Measurements from ENCODE around the gene PXDN. TPM values are rescaled to one million over a fixed set of nuclear protein-coding genes. Genes with fewer than 3 reads are reported as not detected.
"Not testable (repeated sequence)": the region's sequence is repeated elsewhere in the genome, so short reads cannot be mapped to it uniquely, and the experiment has no call there.

Gene PXDN
- total and polyA plus RNA-seq, 9 donors = 95.4 to 273 (median 193) TPM

- Histone ChIP-seq H3K27me3 (ENCODE audit: control insufficient read depth, insufficient read depth, low read length) (no peaks in the 10 kb centered on the region), H3K9me3 (replicated peaks; ENCODE audit: control insufficient read depth, low read depth, low read length) (no peaks in the 10 kb centered on the region), H3K36me3 (ENCODE audit: control insufficient read depth, insufficient read depth, low read length) (no peaks in the 10 kb centered on the region), H3K4me3 (ENCODE audit: low read length) (no peak overlapping the region), H3K4me1 (ENCODE audit: control insufficient read depth, insufficient read depth, low read length) (no peaks in the 10 kb centered on the region), H3K27ac (ENCODE audit: low read length) (no peak overlapping the region)
- 82% methylated on average over 20 of the region's 23 CpGs for WGBS (ENCODE audit: insufficient coverage)
- no peak for DNase-seq
Measured at GRCh38 chr2:1767939-1768691, 23.8 kb upstream of the PXDN start.

- no peak overlapping the region for H3K4me3 ChIP-seq (ENCODE audit: low read length)
- no peak overlapping the region for H3K27ac ChIP-seq (ENCODE audit: low read length)
- no peaks in the 10 kb centered on the region for H3K36me3 ChIP-seq (ENCODE audit: control insufficient read depth, insufficient read depth, low read length)
- H3K9me3 ChIP-seq (replicated peaks; ENCODE audit: control insufficient read depth, low read depth, low read length) = no peaks in the 10 kb centered on the region
- no peaks in the 10 kb centered on the region for H3K4me1 ChIP-seq (ENCODE audit: control insufficient read depth, insufficient read depth, low read length)
- no peaks in the 10 kb centered on the region for H3K27me3 ChIP-seq (ENCODE audit: control insufficient read depth, insufficient read depth, low read length)
- 48% methylated on average over 19 of the region's 30 CpGs for WGBS (ENCODE audit: insufficient coverage)
- DNase-seq = no peak
Measured at GRCh38 chr2:1766851-1767811, 22.8 kb upstream of the PXDN start.

GRCh38 chr2:1766425-1766824, 22.1 kb upstream of the PXDN start:
- H3K9me3 ChIP-seq (replicated peaks; ENCODE audit: control insufficient read depth, low read depth, low read length) = no peaks in the 10 kb centered on the region
- no peaks in the 10 kb centered on the region for H3K27me3 ChIP-seq (ENCODE audit: control insufficient read depth, insufficient read depth, low read length)
- no peak for DNase-seq
- H3K4me1 ChIP-seq (ENCODE audit: control insufficient read depth, insufficient read depth, low read length) = no peaks in the 10 kb centered on the region
- no peak overlapping the region for H3K27ac ChIP-seq (ENCODE audit: low read length)
- 71% methylated on average over 6 of the region's 6 CpGs for WGBS (ENCODE audit: insufficient coverage)
- no peak overlapping the region for H3K4me3 ChIP-seq (ENCODE audit: low read length)
- H3K36me3 ChIP-seq (ENCODE audit: control insufficient read depth, insufficient read depth, low read length) = no peaks in the 10 kb centered on the region

- no CpG with 5 or more reads among the region's 2 CpGs for WGBS (ENCODE audit: insufficient coverage)
- not testable (repeated sequence) for H3K27me3 ChIP-seq (ENCODE audit: control insufficient read depth, insufficient read depth, low read length); H3K4me1 ChIP-seq (ENCODE audit: control insufficient read depth, insufficient read depth, low read length); H3K36me3 ChIP-seq (ENCODE audit: control insufficient read depth, insufficient read depth, low read length); H3K9me3 ChIP-seq (replicated peaks; ENCODE audit: control insufficient read depth, low read depth, low read length); DNase-seq; H3K4me3 ChIP-seq (ENCODE audit: low read length); H3K27ac ChIP-seq (ENCODE audit: low read length)
Measured at GRCh38 chr2:1765201-1765600, 20.9 kb upstream of the PXDN start.

- Histone ChIP-seq H3K9me3 (replicated peaks; ENCODE audit: control insufficient read depth, low read depth, low read length) (no peaks in the 10 kb centered on the region), H3K4me3 (ENCODE audit: low read length) (no peak overlapping the region), H3K36me3 (ENCODE audit: control insufficient read depth, insufficient read depth, low read length) (no peaks in the 10 kb centered on the region), H3K27ac (ENCODE audit: low read length) (no peak overlapping the region), H3K4me1 (ENCODE audit: control insufficient read depth, insufficient read depth, low read length) (no peaks in the 10 kb centered on the region), H3K27me3 (ENCODE audit: control insufficient read depth, insufficient read depth, low read length) (peaks cover 3% of the 10 kb centered on the region)
- no peak for DNase-seq
- 98% methylated on average over 12 of the region's 13 CpGs for WGBS (ENCODE audit: insufficient coverage)
Measured at GRCh38 chr2:1759611-1759930, 15.3 kb upstream of the PXDN start.

- H3K27ac ChIP-seq (ENCODE audit: low read length) = no peak overlapping the region
- H3K9me3 ChIP-seq (replicated peaks; ENCODE audit: control insufficient read depth, low read depth, low read length) = peaks cover 4% of the 10 kb centered on the region
- WGBS (ENCODE audit: insufficient coverage) = 93% methylated on average over 24 of the region's 26 CpGs
- no peak overlapping the region for H3K4me3 ChIP-seq (ENCODE audit: low read length)
- no peak for DNase-seq
- no peaks in the 10 kb centered on the region for H3K36me3 ChIP-seq (ENCODE audit: control insufficient read depth, insufficient read depth, low read length)
- no peaks in the 10 kb centered on the region for H3K4me1 ChIP-seq (ENCODE audit: control insufficient read depth, insufficient read depth, low read length)
- H3K27me3 ChIP-seq (ENCODE audit: control insufficient read depth, insufficient read depth, low read length) = peaks cover 3% of the 10 kb centered on the region
Measured at GRCh38 chr2:1758774-1759610, 14.7 kb upstream of the PXDN start.

GRCh38 chr2:1758171-1758570, 13.9 kb upstream of the PXDN start:
- H3K27me3 ChIP-seq (ENCODE audit: control insufficient read depth, insufficient read depth, low read length) = peaks cover 3% of the 10 kb centered on the region
- H3K27ac ChIP-seq (ENCODE audit: low read length) = no peak overlapping the region
- no peaks in the 10 kb centered on the region for H3K4me1 ChIP-seq (ENCODE audit: control insufficient read depth, insufficient read depth, low read length)
- H3K36me3 ChIP-seq (ENCODE audit: control insufficient read depth, insufficient read depth, low read length) = no peaks in the 10 kb centered on the region
- H3K4me3 ChIP-seq (ENCODE audit: low read length) = no peak overlapping the region
- DNase-seq = no peak
- 50% methylated on average over 1 of the region's 5 CpGs for WGBS (ENCODE audit: insufficient coverage)
- peaks cover 4% of the 10 kb centered on the region for H3K9me3 ChIP-seq (replicated peaks; ENCODE audit: control insufficient read depth, low read depth, low read length)

- no peak overlapping the region for H3K27ac ChIP-seq (ENCODE audit: low read length)
- H3K4me1 ChIP-seq (ENCODE audit: control insufficient read depth, insufficient read depth, low read length) = no peaks in the 10 kb centered on the region
- H3K27me3 ChIP-seq (ENCODE audit: control insufficient read depth, insufficient read depth, low read length) = peaks cover 3% of the 10 kb centered on the region
- H3K36me3 ChIP-seq (ENCODE audit: control insufficient read depth, insufficient read depth, low read length) = no peaks in the 10 kb centered on the region
- no peak for DNase-seq
- H3K9me3 ChIP-seq (replicated peaks; ENCODE audit: control insufficient read depth, low read depth, low read length) = peaks cover 4% of the 10 kb centered on the region
- WGBS (ENCODE audit: insufficient coverage) = no CpG with 5 or more reads among the region's 4 CpGs
- no peak overlapping the region for H3K4me3 ChIP-seq (ENCODE audit: low read length)
Measured at GRCh38 chr2:1757567-1757966, 13.3 kb upstream of the PXDN start.

GRCh38 chr2:1757146-1757545, 12.8 kb upstream of the PXDN start:
- not testable (repeated sequence) for H3K27me3 ChIP-seq (ENCODE audit: control insufficient read depth, insufficient read depth, low read length); H3K27ac ChIP-seq (ENCODE audit: low read length); H3K36me3 ChIP-seq (ENCODE audit: control insufficient read depth, insufficient read depth, low read length); H3K9me3 ChIP-seq (replicated peaks; ENCODE audit: control insufficient read depth, low read depth, low read length); H3K4me1 ChIP-seq (ENCODE audit: control insufficient read depth, insufficient read depth, low read length); H3K4me3 ChIP-seq (ENCODE audit: low read length); DNase-seq
- WGBS (ENCODE audit: insufficient coverage) = 90% methylated on average over 6 of the region's 12 CpGs

- WGBS (ENCODE audit: insufficient coverage) = 95% methylated on average over 9 of the region's 10 CpGs
- Histone ChIP-seq H3K4me3 (ENCODE audit: low read length) (no peak overlapping the region), H3K27me3 (ENCODE audit: control insufficient read depth, insufficient read depth, low read length) (peaks cover 7% of the 10 kb centered on the region), H3K36me3 (ENCODE audit: control insufficient read depth, insufficient read depth, low read length) (no peaks in the 10 kb centered on the region), H3K4me1 (ENCODE audit: control insufficient read depth, insufficient read depth, low read length) (peaks cover 5% of the 10 kb centered on the region), H3K9me3 (replicated peaks; ENCODE audit: control insufficient read depth, low read depth, low read length) (peaks cover 4% of the 10 kb centered on the region), H3K27ac (ENCODE audit: low read length) (no peak overlapping the region)
- DNase-seq = no peak
Measured at GRCh38 chr2:1756456-1756855, 12.1 kb upstream of the PXDN start.

Data from muscle of leg (tissue), 11 donors.